HCT116 (cell line): ENCODE data around the gene HCN2. TPM values are rescaled to one million over a fixed set of nuclear protein-coding genes. Genes with fewer than 3 reads are reported as not detected.

ENCODE experiments used
- ATAC-seq: fragments of 200-7000 bp; cut with Tn5 transposase; 2 replicates; pipeline ENCODE4 v1.9.1; 2020; ENCODE audit warnings: mild to moderate bottlenecking, moderate library complexity
- BruUV-seq: library from RNA; stranded (reverse); fragments of 400-500 nt; replicated peaks from 2 replicates; lab custom pipeline; 2021; lab: Mats Ljungman, UMichigan
- CTCF ChIA-PET: fragments of 300-600 bp; sonication (Branson Sonifier 250); formaldehyde crosslinking; loops from one replicate; lab custom pipeline; 2021; ENCODE audit warnings: antibody characterized with exemption; lab: Charles Lee
- POLR2A ChIA-PET: fragments of 300-600, 350-600 bp; sonication (Branson Sonifier 250); formaldehyde crosslinking; loops from one replicate; lab custom pipeline; 2021; ENCODE audit warnings: antibody characterized with exemption; lab: Charles Lee
- RAD21 ChIA-PET, 2 experiments: fragments of 300-600 bp; sonication (Branson Sonifier 250); formaldehyde crosslinking; loops; one replicate each; lab custom pipeline; 2023; ENCODE audit warnings: low total read pairs in 2 of 2; ENCODE audit not compliant: uncharacterized antibody in 2 of 2, unreplicated experiment in 2 of 2, low non-redundant PET in 1 of 2; lab: Charles Lee
- DNase-seq: peaks from one replicate; pipeline ENCODE4 v3.0.0-alpha.2; 2010; ENCODE audit warnings: low read depth, low spot score
- H2AFZ ChIP-seq: fragments of 200-600 bp; shearing (Covaris generic), sonication (generic); 2 replicates; pipeline ENCODE4 v1.6.1; 2017; ENCODE audit warnings: low read depth, mixed run types, mixed read lengths, antibody characterized with exemption, low read length; ENCODE audit not compliant: poor library complexity, severe bottlenecking
- H3K27ac ChIP-seq: 2 replicates; pipeline ENCODE4 v1.5.1; 2012; ENCODE audit warnings: low read depth, low read length
- H3K27me3 ChIP-seq: fragments of 200-600 bp; sonication (generic); 2 replicates; pipeline ENCODE4 v1.6.1; 2016; ENCODE audit warnings: mixed run types, low read length, mixed read lengths; ENCODE audit not compliant: insufficient read depth
- H3K36me3 ChIP-seq, 2 experiments: fragments of 200-500 bp in 1 of 2; fragments of 200-600 bp in 1 of 2; sonication (Bioruptor generic) in 1 of 2; sonication (generic) in 1 of 2; 2 replicates each; pipeline versions ENCODE4 v1.5.1 to v1.6.1; 2014 to 2016; ENCODE audit warnings: low read length in 2 of 2, inconsistent platforms in 1 of 2, mixed read lengths in 1 of 2, mixed run types in 1 of 2; ENCODE audit not compliant: insufficient read depth in 2 of 2, control insufficient read depth in 1 of 2
- H3K4me1 ChIP-seq, 2 experiments: fragments of 200-600 bp in 1 of 2; sonication (generic) in 1 of 2; 2 replicates each; pipeline versions ENCODE4 v1.5.1 to v1.6.1; 2012 to 2017; ENCODE audit warnings: low read length in 2 of 2, inconsistent platforms in 1 of 2, mild to moderate bottlenecking in 1 of 2, mixed read lengths in 1 of 2, mixed run types in 1 of 2, moderate library complexity in 1 of 2; ENCODE audit not compliant: insufficient read depth in 2 of 2, control insufficient read depth in 1 of 2
- H3K4me2 ChIP-seq: fragments of 200-600 bp; sonication (generic); 2 replicates; pipeline ENCODE4 v1.6.1; 2017; ENCODE audit warnings: mixed run types, low read length, mixed read lengths
- H3K4me3 ChIP-seq, 2 experiments: fragments of 200-600 bp in 1 of 2; sonication (generic) in 1 of 2; replicated peaks in 1 of 2; 2 replicates each; pipeline ENCODE4 v1.5.1; 2011 to 2016; ENCODE audit warnings: low read length in 2 of 2, control low read depth in 1 of 2, low read depth in 1 of 2, mild to moderate bottlenecking in 1 of 2, mixed read lengths in 1 of 2, mixed run types in 1 of 2
- H3K79me2 ChIP-seq: fragments of 200-600 bp; sonication (generic); 2 replicates; pipeline ENCODE4 v1.6.1; 2017; ENCODE audit warnings: mild to moderate bottlenecking, mixed run types, low read length, moderate library complexity, mixed read lengths; ENCODE audit not compliant: insufficient read depth
- H3K9ac ChIP-seq: fragments of 200-600 bp; sonication (generic); 2 replicates; pipeline ENCODE4 v1.6.1; 2016; ENCODE audit warnings: low read length, mixed read lengths
- H3K9me2 ChIP-seq: fragments of 200-600 bp; sonication (generic), shearing (Covaris generic); 2 replicates; pipeline ENCODE4 v1.6.1; 2017; ENCODE audit warnings: mixed run types, mild to moderate bottlenecking, moderate library complexity; ENCODE audit not compliant: insufficient read depth
- H3K9me3 ChIP-seq, 2 experiments: fragments of 200-500 bp in 1 of 2; fragments of 200-600 bp in 1 of 2; sonication (Bioruptor generic) in 1 of 2; sonication (generic) in 1 of 2; 2 replicates each; pipeline ENCODE4 v1.6.1; 2014 to 2017; ENCODE audit warnings: low read length in 2 of 2, mixed read lengths in 2 of 2, inconsistent platforms in 1 of 2, low read depth in 1 of 2, mild to moderate bottlenecking in 1 of 2, mixed run types in 1 of 2, moderate library complexity in 1 of 2; ENCODE audit not compliant: control insufficient read depth in 1 of 2, insufficient read depth in 1 of 2
- H4K20me1 ChIP-seq: fragments of 200-600 bp; sonication (generic), shearing (Covaris generic); 2 replicates; pipeline ENCODE4 v1.6.1; 2017; ENCODE audit warnings: mixed run types, mild to moderate bottlenecking, moderate library complexity; ENCODE audit not compliant: insufficient read depth
- CTCF ChIP-seq, 3 experiments: fragments of 200-600 bp in 1 of 3; sonication (generic) in 1 of 3; IDR thresholded peaks in 2 of 3; conservative IDR thresholded peaks in 1 of 3; 2 replicates each; pipeline ENCODE4 v1.5.1; 2012 to 2017; ENCODE audit warnings: low read depth in 2 of 3, low read length in 2 of 3, antibody characterized with exemption in 1 of 3, borderline replicate concordance in 1 of 3, control low read depth in 1 of 3, mild to moderate bottlenecking in 1 of 3, mixed read lengths in 1 of 3, mixed run types in 1 of 3, moderate library complexity in 1 of 3; ENCODE audit not compliant: insufficient read depth in 1 of 3
- POLR2AphosphoS5 ChIP-seq: IDR thresholded peaks from 2 replicates; pipeline ENCODE4 v1.6.1; 2011; ENCODE audit warnings: mild to moderate bottlenecking, low read depth, low read length, moderate library complexity
- SP1 ChIP-seq: IDR thresholded peaks from 2 replicates; pipeline ENCODE4 v1.6.1; 2012; ENCODE audit warnings: low read depth
- ZBTB33 ChIP-seq: IDR thresholded peaks from 2 replicates; pipeline ENCODE4 v1.6.1; 2011; ENCODE audit warnings: mild to moderate bottlenecking, low read length, moderate library complexity; ENCODE audit not compliant: insufficient replicate concordance; ENCODE audit errors: extremely low read depth
- intact Hi-C: fragments of 100-400 bp; cut with micrococcal nuclease; formaldehyde crosslinking; loops from 2 replicates; pipeline ENCODE4 v1.10.0; 2022
- total RNA-seq: library from RNA; stranded (reverse); gene quantifications from one replicate; pipeline ENCODE4 v1.2.1, GENCODE V29; 2021; ENCODE audit not compliant: unreplicated experiment

Gene HCN2
- total RNA-seq, 1 experiment from 2014 or later: 2.4 TPM

DNA sequence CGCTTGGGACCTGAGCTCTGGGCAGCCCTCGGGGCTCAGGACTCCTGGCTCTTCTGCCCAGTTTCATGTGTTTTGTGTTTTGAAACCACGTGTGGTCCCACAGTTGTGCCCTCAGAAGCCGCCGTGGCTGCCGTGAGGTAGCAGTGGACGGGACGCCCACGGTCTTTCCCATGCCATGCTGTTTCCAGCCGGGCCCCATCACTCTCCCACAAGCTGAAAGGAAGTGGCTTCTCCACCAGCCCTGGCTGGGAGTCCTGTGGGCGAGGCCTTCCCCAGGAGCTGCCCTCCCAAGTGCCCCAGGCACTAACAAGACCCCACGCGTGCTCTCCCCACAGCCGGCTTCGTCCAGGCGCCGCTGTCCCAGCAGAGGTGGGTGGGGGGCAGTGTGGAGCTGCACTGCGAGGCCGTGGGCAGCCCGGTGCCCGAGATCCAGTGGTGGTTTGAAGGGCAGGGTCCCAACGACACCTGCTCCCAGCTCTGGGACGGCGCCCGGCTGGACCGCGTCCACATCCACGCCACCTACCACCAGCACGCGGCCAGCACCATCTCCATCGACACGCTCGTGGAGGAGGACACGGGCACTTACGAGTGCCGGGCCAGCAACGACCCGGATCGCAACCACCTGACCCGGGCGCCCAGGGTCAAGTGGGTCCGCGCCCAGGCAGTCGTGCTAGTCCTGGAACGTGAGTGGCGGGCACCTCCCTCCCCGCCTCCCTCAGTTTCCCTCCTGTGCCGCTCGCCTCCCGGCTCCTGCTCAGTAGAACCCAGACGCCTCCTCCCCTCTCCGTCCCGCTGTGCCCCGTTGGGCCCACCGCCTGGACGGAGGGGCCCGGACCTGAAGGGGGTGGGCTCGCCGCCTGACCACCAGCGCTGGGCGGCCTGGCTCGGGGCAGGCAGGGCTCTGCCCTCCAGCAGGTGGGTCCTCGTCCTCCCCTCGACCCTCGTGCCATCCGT lies 12.0 kb upstream of the HCN2 start:
- BruUV-seq: no TSS peak
- intact Hi-C loops: no loop called here
- ATAC-seq: no peak
- H2AFZ ChIP-seq: no peak overlapping the region
- peaks cover 2 to 17% of the 10 kb centered on the region in 2 experiments; a peak in 3 of 4 replicates for H3K4me1 ChIP-seq
- no peak overlapping the region for H3K4me3 ChIP-seq
- TF ChIP-seq ZBTB33: no peak
- no peak for TF ChIP-seq SP1
- no peak for TF ChIP-seq POLR2AphosphoS5
- 0 out of 6 replicates have a peak, but pooled peaks of 1 of the 3 experiments have one; percentile 16 for TF ChIP-seq CTCF (IDR thresholded peaks at IDR 0.05 in 2 of 3, conservative IDR thresholded peaks at IDR 0.05 in 1 of 3; ENCODE audit: borderline replicate concordance in 1 of 3, insufficient read depth in 1 of 3, low read depth in 2 of 3, low read length in 2 of 3)
- TF ChIP-seq, all 23 proteins: peak for 1
- H3K9ac ChIP-seq: no peak overlapping the region
- H3K9me3 ChIP-seq: no peaks in the 10 kb centered on the region
- no peaks in the 10 kb centered on the region for H3K9me2 ChIP-seq
- H3K4me2 ChIP-seq: no peak overlapping the region
- peak overlapping the region; percentile 17; the same call in 1 of the 2 replicates for H3K27ac ChIP-seq
- no peaks in the 10 kb centered on the region for H3K27me3 ChIP-seq
- DNase-seq: no peak
- ChIA-PET CTCF (interaction anchor here (1.6 kb wide), 1 partner anchor 11 kb away, joined by 4 read pairs; no protein-coding TSS in a partner anchor), POLR2A (no interaction called here), RAD21 (no interaction called here)
- H4K20me1 ChIP-seq: peaks cover 6% of the 10 kb centered on the region; the same call in 1 of the 2 replicates
- H3K79me2 ChIP-seq: peaks cover 83% of the 10 kb centered on the region
- H3K36me3 ChIP-seq: peaks cover 15 to 48% of the 10 kb centered on the region in 2 experiments
